DMS 273 (cell line): Measurements from ENCODE around the gene CBY1.
"Not testable (repeated sequence)": the region's sequence is repeated elsewhere in the genome, so short reads cannot be mapped to it uniquely, and the experiment has no call there.

Experiments used
- DNase-seq: peaks from one replicate; lab custom pipeline; 2025; ENCODE audit not compliant: unreplicated experiment; lab: John Stamatoyannopoulos, UW

CBY1 gene

GRCh38 chr22:38656256-38657044 is at the start of gene CBY1, which contains the start of gene FAM227A:
TSS of gene CBY1 (plus strand) at chr22:38656638. CDS start at chr22:38668055, 11,417 bp downstream.
TSS of gene FAM227A (minus strand) at chr22:38656392. CDS start at chr22:38650168, 6,224 bp downstream.
- peak; percentile 89 for DNase-seq

GRCh38 chr22:38607680-38608079 is 48.8 kb upstream of the CBY1 start:
- no peak for DNase-seq

GRCh38 chr22:38608992-38609750 is 47.3 kb upstream of the CBY1 start:
- DNase-seq, result peak; percentile 92

- DNase-seq, result no peak
Measured at GRCh38 chr22:38610234-38610633, 46.2 kb upstream of the CBY1 start.

GRCh38 chr22:38611559-38611958 is 44.9 kb upstream of the CBY1 start:
- DNase-seq, result peak; percentile 28

- DNase-seq, result no peak
Measured at GRCh38 chr22:38612217-38613006, 44.0 kb upstream of the CBY1 start.

GRCh38 chr22:38613588-38613987 is 42.9 kb upstream of the CBY1 start:
- no peak for DNase-seq

GRCh38 chr22:38614332-38615063 is 41.9 kb upstream of the CBY1 start:
- DNase-seq, result peak; percentile 23

GRCh38 chr22:38615064-38615405 is 41.4 kb upstream of the CBY1 start:
- DNase-seq, result not testable (repeated sequence)

- DNase-seq, result no peak
Measured at GRCh38 chr22:38618258-38618657, 38.2 kb upstream of the CBY1 start.

- DNase-seq, result no peak
Measured at GRCh38 chr22:38618682-38619081, 37.8 kb upstream of the CBY1 start.

GRCh38 chr22:38623351-38623750 is 33.1 kb upstream of the CBY1 start:
- no peak for DNase-seq

GRCh38 chr22:38628444-38628843 is 28.0 kb upstream of the CBY1 start:
- DNase-seq, result no peak

GRCh38 chr22:38629108-38629507 is 27.3 kb upstream of the CBY1 start:
- DNase-seq, result no peak

- DNase-seq, result no peak
Measured at GRCh38 chr22:38631724-38632123, 24.7 kb upstream of the CBY1 start.

- DNase-seq, result no peak
Measured at GRCh38 chr22:38632528-38632927, 23.9 kb upstream of the CBY1 start.

GRCh38 chr22:38638216-38638615 is 18.2 kb upstream of the CBY1 start:
- no peak for DNase-seq

GRCh38 chr22:38638728-38639127 is 17.7 kb upstream of the CBY1 start:
- no peak for DNase-seq

- no peak for DNase-seq
Measured at GRCh38 chr22:38641476-38642040, 14.9 kb upstream of the CBY1 start.

GRCh38 chr22:38644245-38644644 is 12.2 kb upstream of the CBY1 start:
- not testable (repeated sequence) for DNase-seq
